ENCODE data around the gene RPAP3.

RPAP3 gene

GRCh38 chr12:47705566-47706425, at the start of gene RPAP3:
RPAP3 (minus strand) TSS chr12:47706030; CDS start chr12:47702840, 3,190 bp downstream.
- H3K4me3 ChIP-seq (ENCODE audit: low read depth, low read length) = peak within 1 kb of the TSS; percentile 55
- peak; percentile 53 for TF ChIP-seq CTCF (IDR thresholded peaks at IDR 0.05; ENCODE audit: low read depth, low read length, missing control alignments)
- in situ Hi-C loops (cut with HindIII; ENCODE audit: low sequenced_read_pairs) = no loop called here
- DNase-seq (ENCODE audit: low read depth) = peak; percentile 70

- no peak overlapping the region for H3K4me3 ChIP-seq (ENCODE audit: low read depth, low read length)
- in situ Hi-C loops (cut with HindIII; ENCODE audit: low sequenced_read_pairs) = no loop called here
- no peak for TF ChIP-seq CTCF (IDR thresholded peaks at IDR 0.05; ENCODE audit: low read depth, low read length, missing control alignments)
- no peak for DNase-seq (ENCODE audit: low read depth)
These were observed 49.1 kb upstream of the RPAP3 start for GRCh38 chr12:47754881-47755280.

DNA sequence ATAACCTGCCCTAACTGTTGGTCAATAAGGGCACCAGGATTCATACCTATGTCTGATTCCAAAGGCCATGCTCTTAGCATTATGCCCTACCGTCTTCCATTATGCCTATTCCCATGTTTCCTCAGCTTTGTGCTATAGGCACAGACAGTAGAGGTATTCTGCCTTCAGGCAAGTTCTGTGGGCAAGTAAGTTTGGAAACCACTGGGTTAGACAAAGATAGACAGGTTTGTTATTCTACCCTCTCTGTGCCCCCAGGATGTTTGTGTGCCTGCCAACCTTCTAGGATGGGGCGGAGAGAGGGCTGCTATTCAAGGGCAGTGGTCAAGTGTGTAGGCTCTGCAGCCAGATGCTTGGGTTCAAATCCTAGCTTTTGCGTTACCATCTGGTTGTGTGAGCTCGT, 48.3 kb upstream of the RPAP3 start:
- no peak for DNase-seq (ENCODE audit: low read depth)
- TF ChIP-seq CTCF (IDR thresholded peaks at IDR 0.05; ENCODE audit: low read depth, low read length, missing control alignments) = no peak
- in situ Hi-C loops (cut with HindIII; ENCODE audit: low sequenced_read_pairs) = no loop called here
- H3K4me3 ChIP-seq (ENCODE audit: low read depth, low read length) = no peak overlapping the region

DNA sequence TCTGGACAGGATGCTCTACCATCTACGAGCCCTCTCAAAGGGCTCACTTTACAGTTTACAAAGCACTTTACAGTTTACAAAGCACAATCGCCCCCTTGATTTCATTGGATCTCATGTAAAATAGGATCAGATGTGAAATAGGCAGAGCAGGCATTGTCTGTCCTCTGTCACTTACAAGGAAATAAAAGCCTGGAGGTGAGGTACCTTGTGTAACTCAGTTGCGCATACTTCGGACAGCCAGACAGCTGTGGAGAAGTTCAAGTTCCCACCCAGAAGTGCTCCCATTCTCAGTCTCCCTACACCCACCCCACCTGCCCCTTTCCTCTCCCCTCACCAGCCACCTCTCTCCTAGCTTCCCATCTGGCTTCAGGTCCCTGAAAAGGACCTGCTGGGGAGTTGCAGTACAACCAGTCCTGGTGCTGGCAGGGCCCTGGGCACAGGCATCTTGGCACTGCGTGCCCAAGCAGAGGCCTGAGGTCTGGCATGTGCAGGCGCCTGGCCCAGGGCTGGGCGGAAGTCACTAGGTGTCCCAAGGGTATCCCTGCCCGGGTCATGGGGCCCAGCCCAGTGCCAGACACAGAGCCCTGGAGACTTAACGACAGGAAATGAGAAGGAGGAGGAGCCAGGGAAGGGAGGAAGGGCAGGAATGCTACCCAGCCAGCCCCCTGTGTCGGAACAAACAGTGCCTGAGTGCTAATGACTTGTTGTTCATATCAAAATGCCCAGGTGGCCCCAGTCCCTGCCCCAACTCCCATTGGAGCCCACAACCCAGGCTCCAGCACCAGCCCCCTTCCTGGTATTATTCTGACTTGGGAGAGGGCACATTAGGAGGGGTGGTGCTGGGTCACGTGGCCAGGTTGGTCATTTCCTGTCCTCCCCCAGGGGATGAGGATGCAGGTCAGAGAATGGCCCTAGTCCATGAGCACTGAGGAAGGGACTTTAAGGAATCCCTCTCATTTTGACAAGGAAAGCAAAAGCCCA, 47.5 kb upstream of the RPAP3 start:
- no peak for TF ChIP-seq CTCF (IDR thresholded peaks at IDR 0.05; ENCODE audit: low read depth, low read length, missing control alignments)
- no peak overlapping the region for H3K4me3 ChIP-seq (ENCODE audit: low read depth, low read length)
- in situ Hi-C loops (cut with HindIII; ENCODE audit: low sequenced_read_pairs) = no loop called here
- no peak for DNase-seq (ENCODE audit: low read depth)

GRCh38 chr12:47752552-47752951, 46.7 kb upstream of the RPAP3 start:
- in situ Hi-C loops (cut with HindIII; ENCODE audit: low sequenced_read_pairs) = no loop called here
- DNase-seq (ENCODE audit: low read depth) = no peak
- no peak overlapping the region for H3K4me3 ChIP-seq (ENCODE audit: low read depth, low read length)
- TF ChIP-seq CTCF (IDR thresholded peaks at IDR 0.05; ENCODE audit: low read depth, low read length, missing control alignments) = no peak

DNA sequence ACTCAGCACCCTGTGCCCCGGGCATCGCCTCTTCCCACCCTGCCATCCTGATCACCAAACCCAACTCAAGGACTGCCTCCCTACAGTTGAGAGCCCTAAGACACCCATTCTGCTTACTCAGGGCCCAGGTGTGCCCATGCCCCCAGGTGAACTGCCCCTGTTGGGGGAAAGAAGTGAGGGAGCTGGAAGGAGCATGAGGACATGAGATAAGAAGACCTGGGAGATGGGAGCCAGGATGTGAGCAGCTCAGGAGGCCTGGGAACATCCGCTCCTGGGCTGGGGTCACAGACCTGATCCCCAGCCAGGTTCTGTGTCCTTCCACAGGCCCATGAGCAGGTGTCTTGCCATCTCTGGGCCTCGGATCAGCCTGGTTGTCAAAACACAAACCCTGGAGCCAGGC, 46.3 kb upstream of the RPAP3 start:
- in situ Hi-C loops (cut with HindIII; ENCODE audit: low sequenced_read_pairs) = no loop called here

More for the DNA sequence above, 46.3 kb upstream of the RPAP3 start:
- DNase-seq (ENCODE audit: low read depth) = no peak
- no peak overlapping the region for H3K4me3 ChIP-seq (ENCODE audit: low read depth, low read length)
- no peak for TF ChIP-seq CTCF (IDR thresholded peaks at IDR 0.05; ENCODE audit: low read depth, low read length, missing control alignments)
